ENCODE results near the gene CIB1.

CIB1 gene

GRCh38 chr15:90203473-90203872 lies 30.3 kb downstream of the CIB1 start:
- H3K4me3 ChIP-seq (ENCODE audit: control insufficient read depth, low read depth, low read length) = no peak overlapping the region
- TF ChIP-seq CTCF (IDR thresholded peaks at IDR 0.05; ENCODE audit: control insufficient read depth, insufficient read depth, low read depth, low read length, missing control alignments) = no peak
- no peak for DNase-seq (ENCODE audit: low read depth)

- no peak for DNase-seq (ENCODE audit: low read depth)
- TF ChIP-seq CTCF (IDR thresholded peaks at IDR 0.05; ENCODE audit: control insufficient read depth, insufficient read depth, low read depth, low read length, missing control alignments) = no peak
- H3K4me3 ChIP-seq (ENCODE audit: control insufficient read depth, low read depth, low read length) = no peak overlapping the region
Measured at GRCh38 chr15:90202929-90203328, 30.8 kb downstream of the CIB1 start.

- H3K4me3 ChIP-seq (ENCODE audit: control insufficient read depth, low read depth, low read length) = peak overlapping the region; percentile 77
- TF ChIP-seq CTCF (IDR thresholded peaks at IDR 0.05; ENCODE audit: control insufficient read depth, insufficient read depth, low read depth, low read length, missing control alignments) = no peak
- no peak for DNase-seq (ENCODE audit: low read depth)
Measured at GRCh38 chr15:90201944-90202375, 31.8 kb downstream of the CIB1 start.

- no peak for TF ChIP-seq CTCF (IDR thresholded peaks at IDR 0.05; ENCODE audit: control insufficient read depth, insufficient read depth, low read depth, low read length, missing control alignments)
- DNase-seq (ENCODE audit: low read depth) = no peak
- H3K4me3 ChIP-seq (ENCODE audit: control insufficient read depth, low read depth, low read length) = peak within 1 kb of the TSS; percentile 77
Measured at GRCh38 chr15:90201130-90201943, 32.4 kb downstream of the CIB1 start, which contains the start of gene SEMA4B. TSS of gene SEMA4B (plus strand) at chr15:90201330. CDS start at chr15:90201579, 249 bp downstream.

- DNase-seq (ENCODE audit: low read depth) = no peak
- no peak for TF ChIP-seq CTCF (IDR thresholded peaks at IDR 0.05; ENCODE audit: control insufficient read depth, insufficient read depth, low read depth, low read length, missing control alignments)
- peak overlapping the region; percentile 77 for H3K4me3 ChIP-seq (ENCODE audit: control insufficient read depth, low read depth, low read length)
Measured at GRCh38 chr15:90200534-90201129, 33.1 kb downstream of the CIB1 start.

GRCh38 chr15:90194655-90195054 lies 39.1 kb downstream of the CIB1 start:
- no peak for TF ChIP-seq CTCF (IDR thresholded peaks at IDR 0.05; ENCODE audit: control insufficient read depth, insufficient read depth, low read depth, low read length, missing control alignments)
- no peak overlapping the region for H3K4me3 ChIP-seq (ENCODE audit: control insufficient read depth, low read depth, low read length)
- DNase-seq (ENCODE audit: low read depth) = no peak

Data from AG09309 (cell line).